Effector memory CD4-positive, alpha-beta T cell (primary cell): Measurements from ENCODE around the gene ANKRD66.
"Not testable (repeated sequence)": the region's sequence is repeated elsewhere in the genome, so short reads cannot be mapped to it uniquely, and the experiment has no call there.

Source experiments
- DNase-seq, 3 donors: peaks; one replicate each; pipeline ENCODE4 v3.0.0-alpha.2; 2020
- H3K27ac ChIP-seq: 2 replicates; pipeline ENCODE4 v1.7.0; 2013; ENCODE audit warnings: mild to moderate bottlenecking, low read length, moderate library complexity; ENCODE audit not compliant: insufficient read depth, poor library complexity, severe bottlenecking
- H3K27me3 ChIP-seq: replicated peaks from 2 replicates; pipeline ENCODE4 v1.7.0; 2013; ENCODE audit warnings: mild to moderate bottlenecking, low read length; ENCODE audit not compliant: insufficient read depth, control insufficient read depth, poor library complexity, severe bottlenecking
- H3K36me3 ChIP-seq: 2 replicates; pipeline ENCODE4 v1.7.0; 2013; ENCODE audit warnings: mild to moderate bottlenecking, low read length, moderate library complexity; ENCODE audit not compliant: control insufficient read depth, insufficient read depth
- H3K4me1 ChIP-seq: 2 replicates; pipeline ENCODE4 v1.7.0; 2013; ENCODE audit warnings: low read length, mild to moderate bottlenecking; ENCODE audit not compliant: control insufficient read depth, insufficient read depth, poor library complexity, severe bottlenecking
- H3K4me3 ChIP-seq: 2 replicates; pipeline ENCODE4 v1.7.0; 2013; ENCODE audit warnings: low read length, low read depth, mild to moderate bottlenecking; ENCODE audit not compliant: insufficient read depth, poor library complexity, severe bottlenecking
- H3K9me3 ChIP-seq: 2 replicates; pipeline ENCODE4 v1.7.0; 2013; ENCODE audit warnings: mild to moderate bottlenecking, low read length, moderate library complexity; ENCODE audit not compliant: control insufficient read depth

Gene ANKRD66

GRCh38 chr6:46764961-46765360 is 18.2 kb downstream of the ANKRD66 start:
- no peaks in the 10 kb centered on the region for H3K27me3 ChIP-seq
- no peak overlapping the region for H3K4me3 ChIP-seq

GRCh38 chr6:46772016-46772415 is 25.3 kb downstream of the ANKRD66 start:
- Histone ChIP-seq H3K27ac (no peak overlapping the region), H3K9me3 (no peaks in the 10 kb centered on the region), H3K4me1 (no peaks in the 10 kb centered on the region), H3K4me3 (no peak overlapping the region), H3K27me3 (no peaks in the 10 kb centered on the region), H3K36me3 (no peaks in the 10 kb centered on the region)
- DNase-seq: no peak

More at GRCh38 chr6:46764961-46765360, 18.2 kb downstream of the ANKRD66 start:
- no peak for DNase-seq
- no peaks in the 10 kb centered on the region for H3K36me3 ChIP-seq
- no peaks in the 10 kb centered on the region for H3K4me1 ChIP-seq
- H3K27ac ChIP-seq: no peak overlapping the region
- H3K9me3 ChIP-seq: no peaks in the 10 kb centered on the region

GRCh38 chr6:46772762-46773161 is 26.0 kb downstream of the ANKRD66 start:
- H3K4me3 ChIP-seq: no peak overlapping the region
- no peak for DNase-seq
- H3K27ac ChIP-seq: no peak overlapping the region
- no peaks in the 10 kb centered on the region for H3K36me3 ChIP-seq
- H3K27me3 ChIP-seq: no peaks in the 10 kb centered on the region
- H3K4me1 ChIP-seq: no peaks in the 10 kb centered on the region
- no peaks in the 10 kb centered on the region for H3K9me3 ChIP-seq

- Histone ChIP-seq H3K27me3 (no peaks in the 10 kb centered on the region), H3K9me3 (no peaks in the 10 kb centered on the region), H3K4me1 (no peaks in the 10 kb centered on the region), H3K4me3 (no peak overlapping the region), H3K36me3 (no peaks in the 10 kb centered on the region), H3K27ac (no peak overlapping the region)
- no peak for DNase-seq
These were observed 26.6 kb downstream of the ANKRD66 start for GRCh38 chr6:46773201-46773855.

- H3K4me3 ChIP-seq, H3K36me3 ChIP-seq, H3K4me1 ChIP-seq, H3K27ac ChIP-seq, DNase-seq, H3K27me3 ChIP-seq, H3K9me3 ChIP-seq: not testable (repeated sequence)
These were observed 28.0 kb downstream of the ANKRD66 start for GRCh38 chr6:46774736-46775135.

GRCh38 chr6:46776070-46776712 is 29.5 kb downstream of the ANKRD66 start:
- no peak overlapping the region for H3K27ac ChIP-seq
- no peaks in the 10 kb centered on the region for H3K36me3 ChIP-seq
- H3K27me3 ChIP-seq: no peaks in the 10 kb centered on the region
- H3K4me3 ChIP-seq: no peak overlapping the region
- H3K4me1 ChIP-seq: no peaks in the 10 kb centered on the region
- DNase-seq: no peak
- H3K9me3 ChIP-seq: no peaks in the 10 kb centered on the region

- DNase-seq: no peak
- Histone ChIP-seq H3K9me3 (no peaks in the 10 kb centered on the region), H3K4me1 (no peaks in the 10 kb centered on the region), H3K36me3 (no peaks in the 10 kb centered on the region), H3K4me3 (no peak overlapping the region), H3K27me3 (no peaks in the 10 kb centered on the region), H3K27ac (no peak overlapping the region)
These were observed 31.0 kb downstream of the ANKRD66 start for GRCh38 chr6:46777476-46778346.

GRCh38 chr6:46781478-46782378 is 35.0 kb downstream of the ANKRD66 start:
- Histone ChIP-seq H3K4me3 (no peak overlapping the region), H3K4me1 (no peaks in the 10 kb centered on the region), H3K36me3 (no peaks in the 10 kb centered on the region), H3K9me3 (no peaks in the 10 kb centered on the region), H3K27me3 (no peaks in the 10 kb centered on the region), H3K27ac (no peak overlapping the region)
- no peak for DNase-seq

- Histone ChIP-seq H3K36me3 (no peaks in the 10 kb centered on the region), H3K27ac (no peak overlapping the region), H3K9me3 (no peaks in the 10 kb centered on the region), H3K27me3 (no peaks in the 10 kb centered on the region), H3K4me3 (no peak overlapping the region), H3K4me1 (no peaks in the 10 kb centered on the region)
- no peak for DNase-seq
These were observed 37.8 kb downstream of the ANKRD66 start for GRCh38 chr6:46784535-46784934.
